ENCODE data around the gene CATSPERD.

GRCh38 chr19:5814852-5815246 is 94.4 kb downstream of the CATSPERD start:
- no peak for TF ChIP-seq POLR2AphosphoS5 (IDR thresholded peaks at IDR 0.05)
- TF ChIP-seq, protein P1, sequence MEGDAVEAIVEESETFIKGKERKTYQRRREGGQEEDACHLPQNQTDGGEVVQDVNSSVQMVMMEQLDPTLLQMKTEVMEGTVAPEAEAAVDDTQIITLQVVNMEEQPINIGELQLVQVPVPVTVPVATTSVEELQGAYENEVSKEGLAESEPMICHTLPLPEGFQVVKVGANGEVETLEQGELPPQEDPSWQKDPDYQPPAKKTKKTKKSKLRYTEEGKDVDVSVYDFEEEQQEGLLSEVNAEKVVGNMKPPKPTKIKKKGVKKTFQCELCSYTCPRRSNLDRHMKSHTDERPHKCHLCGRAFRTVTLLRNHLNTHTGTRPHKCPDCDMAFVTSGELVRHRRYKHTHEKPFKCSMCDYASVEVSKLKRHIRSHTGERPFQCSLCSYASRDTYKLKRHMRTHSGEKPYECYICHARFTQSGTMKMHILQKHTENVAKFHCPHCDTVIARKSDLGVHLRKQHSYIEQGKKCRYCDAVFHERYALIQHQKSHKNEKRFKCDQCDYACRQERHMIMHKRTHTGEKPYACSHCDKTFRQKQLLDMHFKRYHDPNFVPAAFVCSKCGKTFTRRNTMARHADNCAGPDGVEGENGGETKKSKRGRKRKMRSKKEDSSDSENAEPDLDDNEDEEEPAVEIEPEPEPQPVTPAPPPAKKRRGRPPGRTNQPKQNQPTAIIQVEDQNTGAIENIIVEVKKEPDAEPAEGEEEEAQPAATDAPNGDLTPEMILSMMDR (IDR thresholded peaks at IDR 0.05) = no peak

Measured in breast epithelium (tissue), 3 donors.